Endothelial cell of umbilical vein (primary cell): ENCODE measurements around the gene OSBPL6. TPM values are rescaled to one million over a fixed set of nuclear protein-coding genes. Genes with fewer than 3 reads are reported as not detected.

ENCODE experiments used
- BruUV-seq: library from RNA; stranded (reverse); fragments of 400-500 nt; replicated peaks from 2 replicates; lab custom pipeline; 2021; lab: Mats Ljungman, UMichigan
- CTCF ChIA-PET: fragments of 300-600, 350-600 bp; sonication (Branson Sonifier 250); formaldehyde crosslinking; loops from one replicate; lab custom pipeline; 2021; ENCODE audit warnings: antibody characterized with exemption, inconsistent platforms; lab: Charles Lee
- POLR2A ChIA-PET: fragments of 300-600, 350-600 bp; sonication (Branson Sonifier 250); formaldehyde crosslinking; loops from one replicate; lab custom pipeline; 2021; ENCODE audit warnings: antibody characterized with exemption, inconsistent platforms; lab: Charles Lee
- DNase-seq: peaks from one replicate; pipeline ENCODE4 v3.0.0-alpha.2; 2011; ENCODE audit warnings: low read depth, low spot score
- FAIRE-seq: peaks from 2 replicates; lab custom pipeline; 2011; peaks lifted over from hg19 to GRCh38; lab: Jason Lieb, UNC
- H2AFZ ChIP-seq: 2 replicates; pipeline ENCODE4 v1.6.0; 2012; ENCODE audit warnings: low read depth, low read length, control low read depth, inconsistent platforms
- H3K27ac ChIP-seq: 2 replicates; pipeline ENCODE4 v1.5.1; 2011; ENCODE audit warnings: low read depth, mild to moderate bottlenecking, control low read depth, low read length, moderate library complexity; ENCODE audit not compliant: insufficient read depth
- H3K27me3 ChIP-seq, 2 experiments: 2 replicates each; pipeline versions ENCODE4 v1.6.0 to v1.6.1; 2011; ENCODE audit warnings: low read length in 2 of 2, mixed read lengths in 1 of 2; ENCODE audit not compliant: control insufficient read depth in 2 of 2, insufficient read depth in 2 of 2
- H3K36me3 ChIP-seq, 2 experiments: 2 replicates in 1 of 2; 3 replicates in 1 of 2; pipeline ENCODE4 v1.5.1; 2011; ENCODE audit warnings: low read length in 2 of 2, mild to moderate bottlenecking in 1 of 2, moderate library complexity in 1 of 2; ENCODE audit not compliant: control insufficient read depth in 2 of 2, insufficient read depth in 2 of 2; ENCODE audit errors: extremely low read depth in 1 of 2
- H3K4me1 ChIP-seq: 3 replicates; pipeline ENCODE4 v1.5.1; 2011; ENCODE audit warnings: mild to moderate bottlenecking, low read length; ENCODE audit not compliant: control insufficient read depth, insufficient read depth; ENCODE audit errors: extremely low read depth
- H3K4me2 ChIP-seq: 2 replicates; pipeline ENCODE4 v1.6.1; 2011; ENCODE audit warnings: low read length, control low read depth, mixed read lengths; ENCODE audit not compliant: insufficient read depth
- H3K4me3 ChIP-seq, 3 experiments: fragments of 200-600 bp in 1 of 3; sonication (generic), shearing (Covaris generic) in 1 of 3; replicated peaks in 1 of 3; 2 replicates each; pipeline ENCODE4 v1.5.1; 2011 to 2016; ENCODE audit warnings: control low read depth in 3 of 3, low read length in 3 of 3, mild to moderate bottlenecking in 2 of 3, inconsistent platforms in 1 of 3, low read depth in 1 of 3, moderate library complexity in 1 of 3; ENCODE audit not compliant: insufficient read depth in 1 of 3
- H3K79me2 ChIP-seq: 2 replicates; pipeline ENCODE4 v1.6.0; 2012; ENCODE audit warnings: low read length, inconsistent platforms; ENCODE audit not compliant: control insufficient read depth, insufficient read depth
- H3K9ac ChIP-seq: replicated peaks from 2 replicates; pipeline ENCODE3; 2011; ENCODE audit warnings: low read length, control low read depth; ENCODE audit not compliant: insufficient read depth; ENCODE audit errors: extremely low read depth
- H3K9me1 ChIP-seq: replicated peaks from 3 replicates; pipeline ENCODE4 v1.6.0; 2011; ENCODE audit warnings: mild to moderate bottlenecking, low read length; ENCODE audit not compliant: control insufficient read depth, insufficient read depth; ENCODE audit errors: extremely low read depth
- H3K9me3 ChIP-seq: replicated peaks from 2 replicates; pipeline ENCODE4 v1.5.1; 2012; ENCODE audit warnings: low read length, inconsistent platforms; ENCODE audit not compliant: control insufficient read depth, insufficient read depth
- H4K20me1 ChIP-seq: replicated peaks from 2 replicates; pipeline ENCODE3; 2011; ENCODE audit warnings: mild to moderate bottlenecking, low read length; ENCODE audit not compliant: control insufficient read depth, insufficient read depth; ENCODE audit errors: extremely low read depth
- CTCF ChIP-seq, 2 donors: IDR thresholded peaks; 1 replicate in 1 of 2; 2 replicates in 1 of 2; pipeline ENCODE4 v1.5.1; 2011; ENCODE audit warnings: low read length in 2 of 2, mild to moderate bottlenecking in 2 of 2, moderate library complexity in 2 of 2, control low read depth in 1 of 2, inconsistent platforms in 1 of 2, low read depth in 1 of 2; ENCODE audit not compliant: insufficient read depth in 1 of 2; ENCODE audit errors: extremely low read depth in 1 of 2
- EZH2 ChIP-seq: IDR thresholded peaks from 2 replicates; pipeline ENCODE4 v1.6.1; 2012; ENCODE audit warnings: borderline replicate concordance, low read depth, mild to moderate bottlenecking, moderate library complexity, low read length, inconsistent platforms; ENCODE audit not compliant: severe bottlenecking
- FOS ChIP-seq: IDR thresholded peaks from 2 replicates; pipeline ENCODE4 v1.6.1; 2011; ENCODE audit warnings: mild to moderate bottlenecking, low read length, moderate library complexity, borderline replicate concordance; ENCODE audit not compliant: insufficient read depth
- GATA2 ChIP-seq: IDR thresholded peaks from 2 replicates; pipeline ENCODE4 v1.7.0; 2011; ENCODE audit warnings: low read depth, mild to moderate bottlenecking, moderate library complexity, mixed read lengths, low read length; ENCODE audit not compliant: insufficient read length, insufficient read depth
- JUN ChIP-seq: IDR thresholded peaks from 2 replicates; pipeline ENCODE4 v1.6.1; 2011; ENCODE audit warnings: borderline replicate concordance, low read depth; ENCODE audit not compliant: insufficient read length, insufficient read depth
- MAX ChIP-seq: IDR thresholded peaks from 2 replicates; pipeline ENCODE4 v1.6.1; 2011; ENCODE audit not compliant: insufficient read depth, insufficient read length
- MYC ChIP-seq: IDR thresholded peaks from one replicate; pipeline ENCODE4 v1.6.1; 2011; ENCODE audit warnings: mild to moderate bottlenecking, low read depth, low read length
- POLR2A ChIP-seq: IDR thresholded peaks from 2 replicates; pipeline ENCODE4 v1.6.1; 2012; ENCODE audit warnings: low read depth, mild to moderate bottlenecking, control low read depth, low read length
- POLR2AphosphoS5 ChIP-seq: IDR thresholded peaks from 2 replicates; pipeline ENCODE4 v1.6.1; 2012; ENCODE audit warnings: low read depth, mild to moderate bottlenecking, control low read depth, low read length, moderate library complexity; ENCODE audit not compliant: insufficient read depth
- dilution Hi-C: fragments of 300-500 bp; cut with MboI; formaldehyde crosslinking; loops from one replicate; pipeline ENCODE4 v1.15.0; 2019; ENCODE audit warnings: low sequenced_read_pairs; ENCODE audit not compliant: extremely low pct_ligation_motif_present
- intact Hi-C: fragments of 100-400 bp; cut with micrococcal nuclease; formaldehyde crosslinking; loops from one replicate; pipeline ENCODE4 v1.10.0; 2022
- polyA plus RNA-seq, 4 experiments: library from polyadenylated mRNA; depleted of rRNA in 3 of 4; stranded (reverse) in 3 of 4; unstranded in 1 of 4; fragments of >200 nt; gene quantifications; 2 replicates each; pipeline versions ENCODE4 v1.2.1 to v1.2.3, GENCODE V29; 2011 to 2012; ENCODE audit warnings: missing spikeins in 1 of 4
- total RNA-seq: library from RNA; stranded (reverse); gene quantifications from 2 replicates; pipeline ENCODE4 v1.2.3, GENCODE V29; 2021

OSBPL6 gene
- total and polyA plus RNA-seq, 2 donors (not counting 3 experiments of a cell fraction or from before 2014, with no cell fraction given) = 1.5 to 2.3 TPM

- ChIA-PET POLR2A (no interaction called here), CTCF (interaction anchor here (1.0 to 1.2 kb wide), 2 partner anchors 8 to 75 kb away, joined by 3 to 4 read pairs; no protein-coding TSS in a partner anchor)
- no peak overlapping the region for H3K9ac ChIP-seq
- BruUV-seq = no TSS peak
- no peaks in the 10 kb centered on the region for H3K36me3 ChIP-seq
- no peak for DNase-seq
- no peaks in the 10 kb centered on the region for H3K4me1 ChIP-seq
- H3K79me2 ChIP-seq = no peaks in the 10 kb centered on the region
- H3K9me1 ChIP-seq = no peaks in the 10 kb centered on the region
- H2AFZ ChIP-seq = no peak overlapping the region
- no peaks in the 10 kb centered on the region for H3K9me3 ChIP-seq
- intact Hi-C loops (no loop called here), dilution Hi-C loops (no loop called here)
- no peak overlapping the region for H3K27ac ChIP-seq
- no peak for FAIRE-seq
- no peaks in the 10 kb centered on the region for H3K27me3 ChIP-seq
- no peak overlapping the region for H3K4me3 ChIP-seq
- H4K20me1 ChIP-seq = no peaks in the 10 kb centered on the region
- no peak overlapping the region for H3K4me2 ChIP-seq
- TF ChIP-seq EZH2 (no peak), GATA2 (no peak), FOS (no peak), MAX (no peak), POLR2A (no peak), JUN (no peak), CTCF (IDR thresholded peaks at IDR 0.05; ENCODE audit: extremely low read depth in 1 of 2, insufficient read depth in 1 of 2, low read depth in 1 of 2, low read length in 2 of 2) (no peak), MYC (no peak), POLR2AphosphoS5 (no peak)
These were observed 76.0 kb downstream of the OSBPL6 start for GRCh38 chr2:178270338-178270737.
